ENCODE measurements around the gene CCDC158.

The CCDC158 gene

DNA sequence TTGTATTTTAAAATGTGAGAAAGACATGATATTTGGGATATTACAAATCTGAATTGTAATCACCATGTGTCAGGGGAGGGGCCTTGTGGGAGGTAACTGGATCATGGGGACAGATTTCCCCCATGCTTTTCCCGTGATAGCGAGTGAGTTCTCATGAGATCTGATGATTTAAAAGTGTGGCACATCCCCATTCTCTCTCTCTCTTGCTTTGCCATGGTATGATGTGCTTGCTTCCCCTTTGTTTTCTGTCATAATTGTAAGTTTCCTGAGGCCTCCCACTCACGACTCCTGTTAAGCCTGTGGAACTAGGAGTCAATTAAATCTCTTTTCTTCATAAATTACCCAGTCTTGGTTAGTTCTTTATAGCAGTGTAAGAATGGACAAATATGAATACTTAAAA is 39.0 kb downstream of the CCDC158 start:
- TF ChIP-seq, protein P1, sequence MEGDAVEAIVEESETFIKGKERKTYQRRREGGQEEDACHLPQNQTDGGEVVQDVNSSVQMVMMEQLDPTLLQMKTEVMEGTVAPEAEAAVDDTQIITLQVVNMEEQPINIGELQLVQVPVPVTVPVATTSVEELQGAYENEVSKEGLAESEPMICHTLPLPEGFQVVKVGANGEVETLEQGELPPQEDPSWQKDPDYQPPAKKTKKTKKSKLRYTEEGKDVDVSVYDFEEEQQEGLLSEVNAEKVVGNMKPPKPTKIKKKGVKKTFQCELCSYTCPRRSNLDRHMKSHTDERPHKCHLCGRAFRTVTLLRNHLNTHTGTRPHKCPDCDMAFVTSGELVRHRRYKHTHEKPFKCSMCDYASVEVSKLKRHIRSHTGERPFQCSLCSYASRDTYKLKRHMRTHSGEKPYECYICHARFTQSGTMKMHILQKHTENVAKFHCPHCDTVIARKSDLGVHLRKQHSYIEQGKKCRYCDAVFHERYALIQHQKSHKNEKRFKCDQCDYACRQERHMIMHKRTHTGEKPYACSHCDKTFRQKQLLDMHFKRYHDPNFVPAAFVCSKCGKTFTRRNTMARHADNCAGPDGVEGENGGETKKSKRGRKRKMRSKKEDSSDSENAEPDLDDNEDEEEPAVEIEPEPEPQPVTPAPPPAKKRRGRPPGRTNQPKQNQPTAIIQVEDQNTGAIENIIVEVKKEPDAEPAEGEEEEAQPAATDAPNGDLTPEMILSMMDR (IDR thresholded peaks at IDR 0.05; ENCODE audit: low read depth, low read length) = no peak
- DNase-seq (ENCODE audit: extremely low read depth, low read depth) = no peak

DNA sequence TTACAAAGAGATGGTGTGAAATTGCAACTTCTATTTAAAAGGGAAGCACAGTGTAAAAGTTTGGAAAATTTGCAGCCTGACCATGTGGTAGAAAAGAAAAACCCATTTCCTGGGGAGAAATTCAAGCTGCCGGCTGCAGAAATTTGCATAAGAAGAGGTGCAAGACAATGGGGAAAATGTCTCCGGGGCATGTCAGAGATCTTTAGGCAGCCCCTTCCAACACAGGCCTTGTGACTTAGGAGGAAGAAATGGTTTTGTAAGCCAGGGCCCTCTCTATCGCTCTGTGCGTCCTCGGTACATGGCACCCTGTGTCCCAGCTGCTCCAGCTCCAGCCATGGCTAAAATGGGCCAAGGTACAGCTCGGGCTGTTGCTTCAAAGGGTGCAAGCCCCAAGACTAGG is 40.4 kb downstream of the CCDC158 start:
- TF ChIP-seq, protein P1 (IDR thresholded peaks at IDR 0.05; ENCODE audit: low read depth, low read length) = no peak
- DNase-seq (ENCODE audit: extremely low read depth, low read depth) = no peak

DNA sequence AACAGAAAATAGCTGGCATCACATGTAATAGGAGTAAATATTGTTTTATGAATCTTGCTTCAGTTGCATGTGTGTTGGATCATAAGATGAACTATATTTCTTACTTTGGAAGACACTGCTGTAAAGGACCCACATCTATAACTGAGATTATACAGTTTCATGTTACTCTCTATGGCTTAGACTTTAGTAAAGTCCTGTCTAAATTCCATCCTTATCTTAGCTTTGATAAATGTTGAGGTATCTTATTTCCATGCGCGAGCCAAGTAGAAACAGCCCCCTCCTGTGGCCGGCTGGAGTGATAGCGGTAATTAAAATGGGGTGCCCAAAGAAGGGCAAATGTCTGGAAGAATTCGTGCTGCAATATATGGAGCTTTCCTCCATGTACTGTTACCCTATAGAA is 43.0 kb downstream of the CCDC158 start:
- TF ChIP-seq, protein P1 (IDR thresholded peaks at IDR 0.05; ENCODE audit: low read depth, low read length) = peak; percentile 42
- DNase-seq (ENCODE audit: extremely low read depth, low read depth) = no peak

DNA sequence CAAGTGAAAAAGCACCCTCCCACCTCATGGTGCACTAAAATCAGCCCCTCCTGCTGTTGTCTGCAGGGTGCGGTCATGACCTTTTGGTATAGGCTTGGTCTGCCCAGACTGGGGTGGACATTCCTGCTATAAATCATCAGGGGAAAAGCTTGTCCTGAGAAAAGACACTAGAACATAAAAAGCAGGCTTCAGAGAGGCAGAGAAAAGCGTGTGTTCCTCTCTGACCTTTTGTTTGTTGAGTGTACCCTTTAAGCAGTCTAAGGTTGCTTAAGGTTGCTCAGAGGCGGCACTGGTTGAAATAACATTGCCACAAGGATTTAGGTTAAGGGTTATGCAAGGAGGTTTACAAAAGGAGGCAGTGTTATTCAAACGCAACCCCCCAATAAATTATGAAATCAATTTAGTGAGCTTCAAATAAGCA is 43.5 kb downstream of the CCDC158 start:
- no peak for DNase-seq (ENCODE audit: extremely low read depth, low read depth)
- TF ChIP-seq, protein P1 (IDR thresholded peaks at IDR 0.05; ENCODE audit: low read depth, low read length) = no peak

DNA sequence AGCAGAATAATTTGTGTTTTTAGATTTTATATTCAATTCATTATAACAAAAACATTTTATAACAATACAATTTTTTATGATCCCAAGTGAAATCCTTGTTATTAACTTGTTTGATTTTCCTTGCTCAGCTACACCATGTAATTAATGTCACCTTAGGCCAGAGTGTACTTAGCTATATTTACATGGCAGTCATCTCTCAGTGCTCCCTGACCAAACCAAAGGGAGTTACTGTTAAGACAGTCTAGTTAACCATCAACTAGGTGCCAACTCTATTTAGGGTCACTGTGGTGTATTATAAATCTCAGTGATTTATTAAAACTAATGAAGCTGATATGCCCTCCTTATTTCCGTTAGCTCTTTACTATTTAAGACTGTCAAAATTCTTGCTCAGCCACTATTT is 44.4 kb downstream of the CCDC158 start:
- DNase-seq (ENCODE audit: extremely low read depth, low read depth) = no peak
- TF ChIP-seq, protein P1 (IDR thresholded peaks at IDR 0.05; ENCODE audit: low read depth, low read length) = no peak

DNA sequence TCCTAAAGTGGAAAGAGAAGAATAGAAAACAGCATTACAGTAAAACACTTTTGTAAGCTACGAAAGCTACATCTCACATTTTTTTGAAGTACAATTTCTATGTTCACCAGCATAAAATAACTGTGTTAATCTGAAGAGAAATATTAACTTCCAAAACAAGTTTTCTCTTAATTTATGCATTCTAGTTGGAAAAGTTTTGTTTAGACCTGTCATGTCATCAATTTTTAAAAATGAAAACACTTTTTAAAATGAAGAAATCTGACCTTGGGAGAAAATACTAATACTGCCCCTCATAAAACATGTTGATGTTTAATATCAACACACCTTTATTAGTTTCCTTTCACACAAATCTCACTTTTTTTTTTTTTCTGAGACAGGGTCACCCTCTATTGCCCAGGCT is 45.2 kb downstream of the CCDC158 start:
- TF ChIP-seq, protein P1 (IDR thresholded peaks at IDR 0.05; ENCODE audit: low read depth, low read length) = no peak
- DNase-seq (ENCODE audit: extremely low read depth, low read depth) = no peak

DNA sequence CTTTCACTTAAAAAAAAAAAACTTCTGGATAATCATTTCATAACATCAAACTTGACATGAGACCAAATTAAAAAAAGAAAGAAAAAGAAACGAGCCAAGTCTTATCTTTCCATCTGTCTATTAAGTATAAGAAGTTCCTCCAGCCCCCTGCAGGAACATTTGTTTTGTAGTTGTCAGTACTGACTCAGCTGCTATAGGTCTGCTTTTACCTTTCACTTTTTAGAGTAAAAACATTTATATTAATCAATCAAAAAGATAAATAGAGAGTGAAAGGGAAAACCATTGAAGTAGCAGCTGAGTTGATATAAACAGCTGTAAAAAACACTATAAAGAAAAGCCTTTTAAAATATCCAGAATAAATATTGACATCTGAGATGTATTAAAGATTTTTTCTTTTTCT is 46.1 kb downstream of the CCDC158 start:
- TF ChIP-seq, protein P1 (IDR thresholded peaks at IDR 0.05; ENCODE audit: low read depth, low read length) = no peak
- no peak for DNase-seq (ENCODE audit: extremely low read depth, low read depth)

Data from AG09319 (cell line).